HepG2 (cell line): ENCODE measurements around the gene GABBR2. TPM values are rescaled to one million over a fixed set of nuclear protein-coding genes. Genes with fewer than 3 reads are reported as not detected.

Experiments used
- ATAC-seq: fragments of 200-7000 bp; cut with Tn5 transposase; 3 replicates; pipeline ENCODE4 v1.9.1; 2020; ENCODE audit warnings: mild to moderate bottlenecking, moderate library complexity
- BruUV-seq: library from RNA; stranded (reverse); fragments of 400-500 nt; replicated peaks from 2 replicates; lab custom pipeline; 2021; lab: Mats Ljungman, UMichigan
- CTCF ChIA-PET: fragments of 300-600 bp; formaldehyde crosslinking; extraction: SDS; loops from one replicate; lab custom pipeline; 2021; ENCODE audit warnings: low total read pairs, inconsistent platforms, low intra/inter-chr PET ratio; lab: Yijun Ruan, JAX
- POLR2A ChIA-PET: fragments of 350-600 bp; sonication (Branson Sonifier 250); formaldehyde crosslinking; loops from one replicate; lab custom pipeline; 2020; ENCODE audit warnings: antibody characterized with exemption, inconsistent platforms; lab: Yijun Ruan, JAX
- DNase-seq: peaks from one replicate; pipeline ENCODE4 v3.0.0-alpha.2; 2015; ENCODE audit warnings: low spot score
- FAIRE-seq: peaks from 3 replicates; lab custom pipeline; 2011; peaks lifted over from hg19 to GRCh38; lab: Jason Lieb, UNC
- H2AFZ ChIP-seq: one replicate; pipeline ENCODE4 v1.6.1; 2011; ENCODE audit warnings: low read length, inconsistent platforms
- H3K27ac ChIP-seq: fragments of 300-600 bp; 3 replicates; pipeline ENCODE4 v1.8.0; 2011; ENCODE audit warnings: mixed run types, mild to moderate bottlenecking, mixed read lengths, low read length, inconsistent platforms; ENCODE audit not compliant: insufficient read depth; ENCODE audit errors: extremely low read length
- H3K27me3 ChIP-seq, 2 experiments: fragments of 200-600 bp in 1 of 2; 2 replicates in 1 of 2; 3 replicates in 1 of 2; pipeline versions ENCODE4 v1.6.0 to v1.8.0; 2011; ENCODE audit warnings: low read length in 2 of 2, mild to moderate bottlenecking in 2 of 2, moderate library complexity in 2 of 2, inconsistent platforms in 1 of 2; ENCODE audit not compliant: insufficient read depth in 2 of 2, control insufficient read depth in 1 of 2
- H3K36me3 ChIP-seq, 2 experiments: fragments of 200-600 bp in 1 of 2; replicated peaks in 1 of 2; 2 replicates in 1 of 2; 3 replicates in 1 of 2; pipeline versions ENCODE4 v1.5.1 to v1.8.0; 2011; ENCODE audit warnings: low read length in 2 of 2, inconsistent platforms in 1 of 2; ENCODE audit not compliant: insufficient read depth in 2 of 2, control insufficient read depth in 1 of 2
- H3K4me1 ChIP-seq: 2 replicates; pipeline ENCODE4 v1.5.1; 2012; ENCODE audit warnings: low read length, inconsistent platforms; ENCODE audit not compliant: insufficient read depth
- H3K4me2 ChIP-seq: 2 replicates; pipeline ENCODE4 v1.6.0; 2011; ENCODE audit warnings: low read depth, low read length, inconsistent platforms
- H3K4me3 ChIP-seq, 3 experiments: fragments of 200-600 bp in 1 of 3; sonication (generic), shearing (Covaris generic) in 1 of 3; replicated peaks in 1 of 3; 2 replicates each; pipeline ENCODE4 v1.5.1; 2011 to 2016; ENCODE audit warnings: low read length in 3 of 3, inconsistent platforms in 2 of 3, low read depth in 2 of 3, mild to moderate bottlenecking in 2 of 3, control low read depth in 1 of 3, mixed read lengths in 1 of 3; ENCODE audit not compliant: insufficient read depth in 1 of 3
- H3K79me2 ChIP-seq: one replicate; pipeline ENCODE4 v1.6.1; 2011; ENCODE audit warnings: low read length, inconsistent platforms; ENCODE audit not compliant: insufficient read depth
- H3K9ac ChIP-seq: 2 replicates; pipeline ENCODE4 v1.6.0; 2011; ENCODE audit warnings: mild to moderate bottlenecking, low read depth, low read length, inconsistent platforms; ENCODE audit not compliant: insufficient read depth
- H3K9me3 ChIP-seq: 2 replicates; pipeline ENCODE4 v1.5.1; 2012; ENCODE audit warnings: mild to moderate bottlenecking, low read length
- H4K20me1 ChIP-seq: 2 replicates; pipeline ENCODE4 v1.6.0; 2011; ENCODE audit warnings: inconsistent platforms, mild to moderate bottlenecking, low read length, moderate library complexity; ENCODE audit not compliant: insufficient read depth
- HNF4A ChIP-seq: sonication (generic); formaldehyde crosslinking; IDR thresholded peaks from 2 replicates; pipeline ENCODE4 v1.4.0; 2020; ENCODE audit warnings: missing genetic modification reagents
- MED1 ChIP-seq: sonication (generic); formaldehyde crosslinking; IDR thresholded peaks from 2 replicates; pipeline ENCODE4 v1.4.0; 2020; ENCODE audit warnings: missing genetic modification reagents
- NCOA1 ChIP-seq: sonication (generic); formaldehyde crosslinking; IDR thresholded peaks from 2 replicates; pipeline ENCODE4 v1.9.0; 2021; ENCODE audit warnings: missing genetic modification reagents
- WIZ ChIP-seq: sonication (generic); formaldehyde crosslinking; IDR thresholded peaks from 2 replicates; pipeline ENCODE4 v1.5.1; 2020; ENCODE audit warnings: mild to moderate bottlenecking, missing genetic modification reagents
- ZNF383 ChIP-seq: sonication (generic); formaldehyde crosslinking; IDR thresholded peaks from 2 replicates; pipeline ENCODE4 v1.4.0; 2020; ENCODE audit warnings: missing genetic modification reagents, mild to moderate bottlenecking, borderline replicate concordance
- ZNF460 ChIP-seq: sonication (generic); formaldehyde crosslinking; IDR thresholded peaks from 2 replicates; pipeline ENCODE4 v1.5.1; 2020; ENCODE audit warnings: missing genetic modification reagents, mild to moderate bottlenecking, borderline replicate concordance
- ZNF577 ChIP-seq: sonication (generic); formaldehyde crosslinking; IDR thresholded peaks from 2 replicates; pipeline ENCODE4 v1.4.0; 2020; ENCODE audit warnings: mild to moderate bottlenecking, low read depth, missing genetic modification reagents, borderline replicate concordance
- WGBS: methylation state at CpG from one replicate; pipeline ENCODE4 v1.1.6; 2017; ENCODE audit warnings: low lambda C conversion rate; 5-methylcytosine and 5-hydroxymethylcytosine counted together
- in situ Hi-C: cut with HindIII; loops from 2 replicates; pipeline ENCODE4 v1.10.0; 2017; ENCODE audit warnings: low pct_unique_long_range_greater_than_20kb; ENCODE audit not compliant: extremely low pct_ligation_motif_present
- intact Hi-C: fragments of 100-400 bp; cut with micrococcal nuclease; formaldehyde crosslinking; loops from one replicate; pipeline ENCODE4 v1.10.0; 2022; ENCODE audit not compliant: unreplicated experiment
- polyA plus RNA-seq, 8 experiments: library from polyadenylated mRNA; depleted of rRNA in 3 of 8; stranded (reverse) in 7 of 8; unstranded in 1 of 8; fragments of >200 nt; fragmentation: Illumina TruSeq in 4 of 8; extraction: Trizol in 4 of 8; gene quantifications; 2 replicates each; pipeline versions ENCODE4 v1.2.1 to v1.2.3, GENCODE V29; 2011 to 2016; ENCODE audit warnings: low read depth in 4 of 8, missing spikeins in 1 of 8, mixed read lengths in 1 of 8; ENCODE audit not compliant: insufficient read depth in 1 of 8
- total RNA-seq, 5 experiments: library from RNA; depleted of rRNA; stranded (reverse); fragments of >200 nt; fragmentation: Illumina TruSeq; extraction: Trizol; gene quantifications; 2 replicates each; pipeline ENCODE4 v1.2.3, GENCODE V29; 2016; ENCODE audit warnings: low read depth in 1 of 5

Gene GABBR2
- total and polyA plus RNA-seq, 2 of the 13 experiments (the other 11 are each of a cell fraction or from before 2014, with no cell fraction given): 0.02 TPM; not detected in 1

- in situ Hi-C loops: no loop called here
- no peaks in the 10 kb centered on the region for H3K79me2 ChIP-seq
These were observed 378.8 kb downstream of the GABBR2 start for GRCh38 chr9:98329904-98330303.

GRCh38 chr9:98329281-98329680, 379.5 kb downstream of the GABBR2 start:
- H3K27ac ChIP-seq: no peak overlapping the region
- H3K27me3 ChIP-seq: peaks cover 0 to 3% of the 10 kb centered on the region in 2 experiments; a peak in 2 of 5 replicates
- no peak for DNase-seq
- TF ChIP-seq WIZ (CRISPR knock-in tag): no peak
- TF ChIP-seq NCOA1: no peak
- no peak for TF ChIP-seq ZNF460
- no peak for TF ChIP-seq ZNF383
- no peaks in the 10 kb centered on the region for H3K4me1 ChIP-seq
- no peak overlapping the region for H3K4me2 ChIP-seq
- 15% methylated on average over 5 of the region's 6 CpGs for WGBS
- CTCF ChIA-PET: no interaction called here
- H3K79me2 ChIP-seq: no peaks in the 10 kb centered on the region
- BruUV-seq: no TSS peak
- FAIRE-seq: no peak
- POLR2A ChIA-PET: no interaction called here
- in situ Hi-C loops (no loop called here), intact Hi-C loops (no loop called here)
- no peak overlapping the region for H3K9ac ChIP-seq
- no peak for ATAC-seq
- no peaks in the 10 kb centered on the region for H4K20me1 ChIP-seq
- no peak overlapping the region for H3K4me3 ChIP-seq
- no peaks in the 10 kb centered on the region for H3K36me3 ChIP-seq
- H3K9me3 ChIP-seq: no peaks in the 10 kb centered on the region
- no peak overlapping the region for H2AFZ ChIP-seq

More at GRCh38 chr9:98329904-98330303, 378.8 kb downstream of the GABBR2 start:
- DNase-seq: no peak
- ATAC-seq: no peak
- Histone ChIP-seq H3K36me3 (no peaks in the 10 kb centered on the region), H3K27ac (no peak overlapping the region), H3K4me2 (no peak overlapping the region), H2AFZ (no peak overlapping the region), H3K9me3 (no peaks in the 10 kb centered on the region), H3K4me1 (no peaks in the 10 kb centered on the region), H3K4me3 (no peak overlapping the region), H3K9ac (no peak overlapping the region), H4K20me1 (no peaks in the 10 kb centered on the region), H3K27me3 (peaks cover 0 to 3% of the 10 kb centered on the region in 2 experiments; a peak in 2 of 5 replicates)
- no peak for FAIRE-seq
- POLR2A ChIA-PET: no interaction called here
- BruUV-seq: no TSS peak
- intact Hi-C loops: no loop called here
- 4% methylated on average over 4 of the region's 4 CpGs for WGBS
- CTCF ChIA-PET: no interaction called here
- 0 out of 2 replicates have a peak, but pooled peaks have one; percentile 24 for TF ChIP-seq HNF4A
- no peak for TF ChIP-seq ZNF577
- TF ChIP-seq MED1 (CRISPR knock-in tag): no peak
